Measurements from ENCODE around the gene SPDYE17.
"Not testable (repeated sequence)": the region's sequence is repeated elsewhere in the genome, so short reads cannot be mapped to it uniquely, and the experiment has no call there.

SPDYE17 gene

GRCh38 chr7:76974793-76975579 is 57.2 kb downstream of the SPDYE17 start:
- DNase-seq (ENCODE audit: low read depth in 2 of 2, low spot score in 1 of 2): not testable (repeated sequence)

- DNase-seq (ENCODE audit: low read depth in 2 of 2, low spot score in 1 of 2): not testable (repeated sequence)
Observed at GRCh38 chr7:76974336-76974735, 57.8 kb downstream of the SPDYE17 start.

- DNase-seq (ENCODE audit: low read depth in 2 of 2, low spot score in 1 of 2): not testable (repeated sequence)
Observed at GRCh38 chr7:76972391-76972790, 59.8 kb downstream of the SPDYE17 start.
